NCI-H2227 (cell line): ENCODE measurements around the gene MACROH2A2.
"Not testable (repeated sequence)": the region's sequence is repeated elsewhere in the genome, so short reads cannot be mapped to it uniquely, and the experiment has no call there.

Source experiments
- DNase-seq: peaks from one replicate; lab custom pipeline; 2025; ENCODE audit not compliant: unreplicated experiment; lab: John Stamatoyannopoulos, UW

Gene MACROH2A2

GRCh38 chr10:70097459-70097858, 44.8 kb downstream of the MACROH2A2 start:
- no peak for DNase-seq

- DNase-seq, result no peak
These were observed 45.6 kb downstream of the MACROH2A2 start for GRCh38 chr10:70098271-70098670.

GRCh38 chr10:70101068-70101562, 48.5 kb downstream of the MACROH2A2 start:
- not testable (repeated sequence) for DNase-seq

- no peak for DNase-seq
These were observed 49.0 kb downstream of the MACROH2A2 start for GRCh38 chr10:70101668-70102067.

- DNase-seq, result no peak
These were observed 54.5 kb downstream of the MACROH2A2 start for GRCh38 chr10:70106958-70107791.

DNA sequence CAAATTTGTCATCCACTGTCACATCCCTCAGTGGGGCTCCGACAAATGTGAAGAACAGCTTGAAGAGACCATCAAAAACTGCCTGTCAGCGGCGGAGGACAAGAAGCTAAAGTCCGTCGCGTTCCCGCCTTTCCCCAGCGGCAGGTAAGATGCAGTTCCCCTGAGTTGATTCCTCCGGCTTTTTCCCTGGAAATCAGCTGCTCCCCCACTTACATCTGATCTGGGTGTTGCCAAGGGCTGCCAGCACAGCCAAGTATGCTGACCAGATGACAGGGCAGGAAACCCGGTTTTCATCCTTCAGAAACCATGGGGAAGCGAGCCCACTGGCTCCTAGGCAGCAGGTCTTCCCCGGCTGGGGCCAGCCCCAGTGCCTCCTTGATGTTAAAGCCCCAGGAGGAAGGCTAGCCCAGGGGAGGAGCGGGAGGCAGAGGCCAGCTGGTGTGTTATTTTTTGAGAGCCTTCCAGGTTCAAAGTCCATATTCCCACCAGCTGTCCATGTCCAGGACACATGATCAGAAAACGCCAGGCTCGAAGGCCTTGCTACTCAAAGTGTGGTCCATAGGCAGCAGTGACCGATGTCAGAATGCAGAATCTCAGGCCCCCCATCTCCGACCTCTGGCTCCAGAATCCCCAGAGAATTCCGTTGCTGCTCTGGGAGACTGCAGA, 56.6 kb downstream of the MACROH2A2 start:
- DNase-seq, result no peak

GRCh38 chr10:70111496-70111895, 58.9 kb downstream of the MACROH2A2 start:
- DNase-seq, result no peak

GRCh38 chr10:70112071-70112470, 59.4 kb downstream of the MACROH2A2 start:
- DNase-seq, result no peak

DNA sequence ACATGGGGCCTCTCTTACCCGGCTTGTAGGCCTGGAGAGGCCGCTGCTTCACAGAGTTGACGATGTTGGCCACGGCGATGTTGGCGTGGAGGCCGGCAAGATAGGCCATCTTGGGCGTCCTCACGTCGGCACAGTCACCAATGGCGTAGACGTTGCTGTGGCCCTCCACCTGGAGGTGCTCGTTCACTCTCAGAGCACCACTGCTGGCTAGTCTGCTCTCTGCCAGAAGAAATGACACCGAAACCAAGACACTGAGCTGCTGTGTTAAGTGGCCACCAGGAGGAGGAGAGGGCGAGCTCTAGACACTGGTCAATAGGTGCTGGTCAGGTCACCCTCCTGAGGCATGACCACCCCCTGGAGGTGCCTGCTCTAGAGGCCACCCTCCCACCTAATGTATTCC, 62.3 kb downstream of the MACROH2A2 start:
- no peak for DNase-seq

GRCh38 chr10:70115948-70116682, 63.5 kb downstream of the MACROH2A2 start:
- DNase-seq, result peak; percentile 19

DNA sequence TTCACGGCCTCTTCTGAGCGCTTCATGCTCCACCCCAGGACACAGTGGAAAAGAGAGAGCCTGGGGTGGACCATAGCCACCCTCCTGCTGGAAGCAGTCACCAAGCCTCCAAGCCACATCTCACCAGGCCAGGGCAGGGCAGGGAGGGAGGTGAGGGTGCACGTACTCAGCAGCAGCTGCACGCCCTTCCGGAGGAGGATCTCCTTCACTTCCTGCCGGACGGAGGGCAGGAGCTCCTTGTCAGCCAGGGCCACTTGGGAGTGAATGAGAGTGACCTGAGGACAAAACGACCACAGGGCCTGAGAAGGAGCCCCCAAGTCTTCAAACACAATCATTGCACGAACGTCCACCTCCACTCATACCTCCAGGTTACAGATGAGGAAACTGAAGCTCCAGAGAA, 65.0 kb downstream of the MACROH2A2 start:
- no peak for DNase-seq

DNA sequence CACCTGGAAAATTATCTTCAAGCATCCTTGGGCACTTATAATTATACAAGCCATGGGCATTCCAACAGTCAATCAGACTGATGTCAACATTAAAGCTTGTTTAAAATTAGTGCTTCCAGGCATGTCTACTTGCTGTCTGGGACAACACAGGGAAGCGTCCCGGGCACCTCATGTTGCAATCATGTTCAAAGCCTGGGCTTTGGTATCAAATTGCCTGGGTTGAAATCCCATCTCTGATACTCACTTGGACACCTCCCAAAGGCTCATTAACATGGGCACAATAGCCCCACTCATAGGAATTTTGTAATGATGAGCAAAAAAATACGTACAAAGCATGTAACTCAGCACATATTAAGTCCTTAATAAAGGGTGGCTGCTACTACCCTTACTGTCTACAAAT, 65.5 kb downstream of the MACROH2A2 start:
- DNase-seq, result no peak

GRCh38 chr10:70119197-70119596, 66.6 kb downstream of the MACROH2A2 start:
- no peak for DNase-seq

DNA sequence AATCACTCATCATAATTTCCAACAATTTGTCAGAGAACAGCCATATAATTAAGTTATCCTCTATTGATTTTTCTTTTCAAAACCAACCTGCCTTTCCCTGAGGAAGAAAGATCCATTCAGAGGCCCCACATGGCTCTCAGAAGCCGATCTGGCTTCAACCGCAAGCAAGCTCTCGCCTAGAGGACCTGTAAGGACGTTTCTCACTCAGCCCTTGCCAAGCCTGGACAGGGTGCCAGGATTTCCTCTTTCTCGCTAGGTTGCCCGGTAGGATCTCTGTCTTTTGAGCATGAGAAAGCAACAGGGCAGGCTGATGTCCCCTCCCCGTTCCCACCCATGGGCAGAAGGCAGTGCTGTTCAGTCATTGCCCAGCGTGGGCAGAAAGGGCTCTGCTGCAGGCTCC, 67.0 kb downstream of the MACROH2A2 start:
- peak; percentile 14 for DNase-seq

DNA sequence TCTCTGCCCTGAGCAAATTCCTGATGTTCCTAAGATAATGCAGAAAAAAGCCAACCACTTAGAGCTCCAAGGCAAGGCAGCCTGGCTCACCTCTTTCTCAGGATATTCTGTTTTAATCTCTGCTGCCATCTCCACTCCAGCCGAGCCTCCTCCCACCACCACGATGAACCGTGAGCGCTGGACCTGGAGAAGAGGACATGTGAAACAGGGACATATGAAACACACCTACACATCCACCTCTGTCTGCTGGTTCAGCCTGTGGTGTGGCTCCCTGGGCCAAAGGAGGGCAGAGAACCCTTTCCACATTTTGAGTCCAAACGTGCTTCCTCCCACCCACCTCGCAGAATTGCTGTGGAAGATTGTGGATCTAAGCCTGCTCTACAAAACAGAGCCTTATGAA, 67.8 kb downstream of the MACROH2A2 start:
- DNase-seq, result no peak

- DNase-seq, result no peak
These were observed 68.8 kb downstream of the MACROH2A2 start for GRCh38 chr10:70121281-70121949.

- DNase-seq, result no peak
These were observed 70.1 kb downstream of the MACROH2A2 start for GRCh38 chr10:70122742-70123141.

GRCh38 chr10:70123166-70123565, 70.5 kb downstream of the MACROH2A2 start:
- DNase-seq, result not testable (repeated sequence)

DNA sequence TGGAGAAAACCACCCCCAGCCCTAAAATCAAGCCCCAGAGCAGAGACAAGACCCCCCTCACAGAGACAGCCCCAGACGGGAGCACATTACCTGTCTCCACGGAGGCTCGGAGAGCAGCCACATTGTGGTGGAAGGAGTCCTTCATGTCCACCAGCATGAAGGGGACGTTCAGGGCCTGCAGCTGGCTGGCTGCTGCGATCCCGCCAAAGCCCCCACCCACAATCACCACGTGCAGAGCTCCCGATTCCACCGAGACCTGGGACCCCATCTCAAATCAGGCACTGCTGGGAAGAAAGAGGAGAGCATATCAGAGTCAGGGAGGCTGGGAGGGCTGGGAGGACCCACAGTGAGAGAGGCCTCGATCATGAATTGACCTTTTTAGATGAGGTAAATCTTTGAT, 71.2 kb downstream of the MACROH2A2 start:
- no peak for DNase-seq

GRCh38 chr10:70124415-70124814, 71.8 kb downstream of the MACROH2A2 start:
- DNase-seq, result no peak

- no peak for DNase-seq
These were observed 72.3 kb downstream of the MACROH2A2 start for GRCh38 chr10:70124918-70125317.
